GM23338 (cell line): Measurements from ENCODE around the gene B3GNT9. TPM values are rescaled to one million over a fixed set of nuclear protein-coding genes. Genes with fewer than 3 reads are reported as not detected.

Source experiments
- CREB1 ChIP-seq: fragments of 250-450 bp; sonication (Bioruptor Pico); IDR thresholded peaks from 2 replicates; pipeline ENCODE4 v1.5.0; 2020; ENCODE audit warnings: low read depth, mild to moderate bottlenecking, moderate library complexity
- EZH2 ChIP-seq: fragments of 200-600 bp; sonication (generic); IDR thresholded peaks from one replicate; pipeline ENCODE4 v1.8.0; 2017; ENCODE audit warnings: antibody characterized with exemption, mild to moderate bottlenecking, low read depth; ENCODE audit not compliant: unreplicated experiment
- EZH2phosphoT487 ChIP-seq: fragments of 200-600 bp; sonication (generic); IDR thresholded peaks from one replicate; pipeline ENCODE4 v1.8.1; 2018; ENCODE audit warnings: antibody characterized with exemption; ENCODE audit not compliant: unreplicated experiment
- JUNB ChIP-seq: IDR thresholded peaks from one replicate; pipeline ENCODE4 v1.6.1; 2016; ENCODE audit warnings: antibody characterized with exemption; ENCODE audit not compliant: unreplicated experiment
- ZNF114 ChIP-seq: fragments of 250-450 bp; sonication (Bioruptor Pico); IDR thresholded peaks from 2 replicates; pipeline ENCODE4 v1.5.0; 2020; ENCODE audit warnings: mild to moderate bottlenecking, moderate library complexity
- polyA plus RNA-seq: library from polyadenylated mRNA; unstranded; fragments of >200 nt; fragmentation: Nextera tagmentation; extraction: Ambion mirVana; gene quantifications from 2 replicates; pipeline ENCODE4 v1.2.1, GENCODE V29; 2016
- total RNA-seq: library from RNA; depleted of rRNA; stranded (reverse); fragments of >200 nt; shearing (Covaris generic); gene quantifications from 2 replicates; pipeline ENCODE4 v1.2.3, GENCODE V29; 2014
- TF ChIP-seq, protein P1 (sequence below): fragments of 250-450 bp; sonication (Bioruptor Pico); IDR thresholded peaks from 2 replicates; pipeline ENCODE4 v1.5.0; 2020; ENCODE audit warnings: mild to moderate bottlenecking, moderate library complexity
- TF ChIP-seq, protein P2 (sequence below), 2 experiments: fragments of 200-600 bp in 1 of 2; sonication (generic) in 1 of 2; conservative IDR thresholded peaks; 2 replicates each; pipeline versions ENCODE4 v1.5.1 to v1.6.1; 2016 to 2017; ENCODE audit warnings: antibody characterized with exemption in 2 of 2, low read depth in 2 of 2, mild to moderate bottlenecking in 2 of 2, moderate library complexity in 1 of 2
- TF ChIP-seq, protein P3 (sequence below): IDR thresholded peaks from 2 replicates; pipeline ENCODE4 v1.6.1; 2016; ENCODE audit warnings: antibody characterized with exemption

The B3GNT9 gene
- total and polyA plus RNA-seq, 2 experiments from 2014 or later: 0.99 to 7.0 TPM

DNA sequence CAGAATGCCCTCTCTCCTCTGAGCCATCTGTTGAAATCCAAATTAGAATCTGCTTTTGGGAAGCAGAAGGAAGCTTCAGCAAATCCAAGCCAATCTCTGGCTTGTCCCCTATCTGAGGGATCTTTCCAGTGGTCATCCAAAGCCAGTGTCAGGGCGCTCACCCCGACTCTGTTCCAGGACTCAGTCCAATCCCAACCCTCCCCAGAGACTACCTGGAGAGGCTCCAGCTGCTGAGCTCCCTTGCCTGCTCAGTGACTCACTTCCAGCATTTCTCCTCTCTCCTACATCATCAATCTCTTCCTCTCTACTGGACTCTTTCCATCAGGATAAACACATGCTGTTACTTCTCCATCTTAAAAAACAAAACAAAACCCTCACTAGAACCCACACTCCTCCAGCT, 30.5 kb upstream of the B3GNT9 start (continued):
- TF ChIP-seq, protein P1, sequence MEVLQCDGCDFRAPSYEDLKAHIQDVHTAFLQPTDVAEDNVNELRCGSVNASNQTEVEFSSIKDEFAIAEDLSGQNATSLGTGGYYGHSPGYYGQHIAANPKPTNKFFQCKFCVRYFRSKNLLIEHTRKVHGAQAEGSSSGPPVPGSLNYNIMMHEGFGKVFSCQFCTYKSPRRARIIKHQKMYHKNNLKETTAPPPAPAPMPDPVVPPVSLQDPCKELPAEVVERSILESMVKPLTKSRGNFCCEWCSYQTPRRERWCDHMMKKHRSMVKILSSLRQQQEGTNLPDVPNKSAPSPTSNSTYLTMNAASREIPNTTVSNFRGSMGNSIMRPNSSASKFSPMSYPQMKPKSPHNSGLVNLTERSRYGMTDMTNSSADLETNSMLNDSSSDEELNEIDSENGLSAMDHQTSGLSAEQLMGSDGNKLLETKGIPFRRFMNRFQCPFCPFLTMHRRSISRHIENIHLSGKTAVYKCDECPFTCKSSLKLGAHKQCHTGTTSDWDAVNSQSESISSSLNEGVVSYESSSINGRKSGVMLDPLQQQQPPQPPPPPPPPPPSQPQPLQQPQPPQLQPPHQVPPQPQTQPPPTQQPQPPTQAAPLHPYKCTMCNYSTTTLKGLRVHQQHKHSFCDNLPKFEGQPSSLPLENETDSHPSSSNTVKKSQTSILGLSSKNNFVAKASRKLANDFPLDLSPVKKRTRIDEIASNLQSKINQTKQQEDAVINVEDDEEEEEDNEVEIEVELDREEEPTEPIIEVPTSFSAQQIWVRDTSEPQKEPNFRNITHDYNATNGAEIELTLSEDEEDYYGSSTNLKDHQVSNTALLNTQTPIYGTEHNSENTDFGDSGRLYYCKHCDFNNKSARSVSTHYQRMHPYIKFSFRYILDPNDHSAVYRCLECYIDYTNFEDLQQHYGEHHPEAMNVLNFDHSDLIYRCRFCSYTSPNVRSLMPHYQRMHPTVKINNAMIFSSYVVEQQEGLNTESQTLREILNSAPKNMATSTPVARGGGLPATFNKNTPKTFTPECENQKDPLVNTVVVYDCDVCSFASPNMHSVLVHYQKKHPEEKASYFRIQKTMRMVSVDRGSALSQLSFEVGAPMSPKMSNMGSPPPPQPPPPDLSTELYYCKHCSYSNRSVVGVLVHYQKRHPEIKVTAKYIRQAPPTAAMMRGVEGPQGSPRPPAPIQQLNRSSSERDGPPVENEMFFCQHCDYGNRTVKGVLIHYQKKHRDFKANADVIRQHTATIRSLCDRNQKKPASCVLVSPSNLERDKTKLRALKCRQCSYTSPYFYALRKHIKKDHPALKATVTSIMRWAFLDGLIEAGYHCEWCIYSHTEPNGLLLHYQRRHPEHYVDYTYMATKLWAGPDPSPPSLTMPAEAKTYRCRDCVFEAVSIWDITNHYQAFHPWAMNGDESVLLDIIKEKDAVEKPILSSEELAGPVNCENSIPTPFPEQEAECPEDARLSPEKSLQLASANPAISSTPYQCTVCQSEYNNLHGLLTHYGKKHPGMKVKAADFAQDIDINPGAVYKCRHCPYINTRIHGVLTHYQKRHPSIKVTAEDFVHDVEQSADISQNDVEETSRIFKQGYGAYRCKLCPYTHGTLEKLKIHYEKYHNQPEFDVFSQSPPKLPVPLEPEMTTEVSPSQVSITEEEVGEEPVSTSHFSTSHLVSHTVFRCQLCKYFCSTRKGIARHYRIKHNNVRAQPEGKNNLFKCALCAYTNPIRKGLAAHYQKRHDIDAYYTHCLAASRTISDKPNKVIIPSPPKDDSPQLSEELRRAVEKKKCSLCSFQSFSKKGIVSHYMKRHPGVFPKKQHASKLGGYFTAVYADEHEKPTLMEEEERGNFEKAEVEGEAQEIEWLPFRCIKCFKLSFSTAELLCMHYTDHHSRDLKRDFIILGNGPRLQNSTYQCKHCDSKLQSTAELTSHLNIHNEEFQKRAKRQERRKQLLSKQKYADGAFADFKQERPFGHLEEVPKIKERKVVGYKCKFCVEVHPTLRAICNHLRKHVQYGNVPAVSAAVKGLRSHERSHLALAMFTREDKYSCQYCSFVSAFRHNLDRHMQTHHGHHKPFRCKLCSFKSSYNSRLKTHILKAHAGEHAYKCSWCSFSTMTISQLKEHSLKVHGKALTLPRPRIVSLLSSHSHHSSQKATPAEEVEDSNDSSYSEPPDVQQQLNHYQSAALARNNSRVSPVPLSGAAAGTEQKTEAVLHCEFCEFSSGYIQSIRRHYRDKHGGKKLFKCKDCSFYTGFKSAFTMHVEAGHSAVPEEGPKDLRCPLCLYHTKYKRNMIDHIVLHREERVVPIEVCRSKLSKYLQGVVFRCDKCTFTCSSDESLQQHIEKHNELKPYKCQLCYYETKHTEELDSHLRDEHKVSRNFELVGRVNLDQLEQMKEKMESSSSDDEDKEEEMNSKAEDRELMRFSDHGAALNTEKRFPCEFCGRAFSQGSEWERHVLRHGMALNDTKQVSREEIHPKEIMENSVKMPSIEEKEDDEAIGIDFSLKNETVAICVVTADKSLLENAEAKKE (CRISPR knock-in tag): no peak
- TF ChIP-seq ZNF114 (CRISPR knock-in tag) (no peak), EZH2phosphoT487 (no peak), EZH2 (no peak), CREB1 (CRISPR knock-in tag) (no peak), JUNB (no peak)
- TF ChIP-seq, protein P2, sequence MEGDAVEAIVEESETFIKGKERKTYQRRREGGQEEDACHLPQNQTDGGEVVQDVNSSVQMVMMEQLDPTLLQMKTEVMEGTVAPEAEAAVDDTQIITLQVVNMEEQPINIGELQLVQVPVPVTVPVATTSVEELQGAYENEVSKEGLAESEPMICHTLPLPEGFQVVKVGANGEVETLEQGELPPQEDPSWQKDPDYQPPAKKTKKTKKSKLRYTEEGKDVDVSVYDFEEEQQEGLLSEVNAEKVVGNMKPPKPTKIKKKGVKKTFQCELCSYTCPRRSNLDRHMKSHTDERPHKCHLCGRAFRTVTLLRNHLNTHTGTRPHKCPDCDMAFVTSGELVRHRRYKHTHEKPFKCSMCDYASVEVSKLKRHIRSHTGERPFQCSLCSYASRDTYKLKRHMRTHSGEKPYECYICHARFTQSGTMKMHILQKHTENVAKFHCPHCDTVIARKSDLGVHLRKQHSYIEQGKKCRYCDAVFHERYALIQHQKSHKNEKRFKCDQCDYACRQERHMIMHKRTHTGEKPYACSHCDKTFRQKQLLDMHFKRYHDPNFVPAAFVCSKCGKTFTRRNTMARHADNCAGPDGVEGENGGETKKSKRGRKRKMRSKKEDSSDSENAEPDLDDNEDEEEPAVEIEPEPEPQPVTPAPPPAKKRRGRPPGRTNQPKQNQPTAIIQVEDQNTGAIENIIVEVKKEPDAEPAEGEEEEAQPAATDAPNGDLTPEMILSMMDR (conservative IDR thresholded peaks at IDR 0.05; ENCODE audit: low read depth in 2 of 2): no peak
- TF ChIP-seq, protein P3, sequence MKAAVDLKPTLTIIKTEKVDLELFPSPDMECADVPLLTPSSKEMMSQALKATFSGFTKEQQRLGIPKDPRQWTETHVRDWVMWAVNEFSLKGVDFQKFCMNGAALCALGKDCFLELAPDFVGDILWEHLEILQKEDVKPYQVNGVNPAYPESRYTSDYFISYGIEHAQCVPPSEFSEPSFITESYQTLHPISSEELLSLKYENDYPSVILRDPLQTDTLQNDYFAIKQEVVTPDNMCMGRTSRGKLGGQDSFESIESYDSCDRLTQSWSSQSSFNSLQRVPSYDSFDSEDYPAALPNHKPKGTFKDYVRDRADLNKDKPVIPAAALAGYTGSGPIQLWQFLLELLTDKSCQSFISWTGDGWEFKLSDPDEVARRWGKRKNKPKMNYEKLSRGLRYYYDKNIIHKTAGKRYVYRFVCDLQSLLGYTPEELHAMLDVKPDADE: no peak
